Epithelial cell of proximal tubule (primary cell): Measurements from ENCODE around the gene CACNA1H. TPM values are rescaled to one million over a fixed set of nuclear protein-coding genes. Genes with fewer than 3 reads are reported as not detected.
A peak's percentile ranks its signal among the peaks of the same experiment; 100 is the strongest.

Experiments
- DNase-seq: peaks from one replicate; pipeline ENCODE4 v3.0.0-alpha.2; 2011; ENCODE audit warnings: low read depth
- H3K4me3 ChIP-seq: 2 replicates; pipeline ENCODE4 v1.5.1; 2011; ENCODE audit warnings: low read depth, mild to moderate bottlenecking, low read length
- total RNA-seq: library from RNA; depleted of rRNA; stranded (reverse); fragments of >200 nt; gene quantifications from 2 replicates; pipeline ENCODE4 v1.2.3, GENCODE V29; 2015
- TF ChIP-seq, protein P1 (sequence below): conservative IDR thresholded peaks from 2 replicates; pipeline ENCODE4 v1.5.1; 2012; ENCODE audit warnings: low read depth, mild to moderate bottlenecking, low read length

Gene CACNA1H
- total RNA-seq, 1 donor from 2014 or later: 0.29 TPM

DNA sequence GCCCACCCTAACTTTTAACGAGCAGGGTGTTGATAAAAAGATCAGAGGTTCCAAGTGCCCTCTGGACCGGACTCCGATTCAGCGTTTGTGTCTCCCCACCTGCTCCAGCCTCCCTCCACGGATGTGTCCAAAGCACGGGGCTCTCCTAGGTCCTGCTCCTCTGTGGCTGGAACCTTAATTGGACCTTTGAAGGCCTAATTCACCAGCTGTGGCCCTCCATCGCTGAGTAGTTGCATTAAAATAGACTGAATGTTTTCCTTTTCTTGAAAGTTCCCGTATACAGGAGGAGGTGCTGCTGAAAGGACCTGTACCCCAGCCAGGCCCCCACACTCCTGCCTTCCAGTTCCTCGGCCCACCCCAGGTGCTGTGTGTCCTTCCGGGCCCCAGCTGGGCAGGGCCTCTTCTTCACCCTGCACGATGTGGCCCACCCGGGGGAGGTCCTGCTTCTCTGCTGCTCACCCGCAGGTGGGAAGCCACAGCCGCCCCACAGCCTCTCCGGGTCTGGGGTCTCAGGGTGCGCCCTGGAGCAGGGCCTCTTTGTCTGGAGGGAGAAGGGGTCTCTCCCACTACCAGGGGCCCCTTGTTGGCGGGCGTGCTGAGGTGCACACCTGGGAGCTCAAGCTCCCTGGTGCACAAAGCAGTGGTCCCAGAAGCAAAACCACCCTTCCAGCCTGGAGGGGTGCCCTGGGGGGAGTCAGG is 1.3 kb upstream of the CACNA1H start:
- TF ChIP-seq, protein P1, sequence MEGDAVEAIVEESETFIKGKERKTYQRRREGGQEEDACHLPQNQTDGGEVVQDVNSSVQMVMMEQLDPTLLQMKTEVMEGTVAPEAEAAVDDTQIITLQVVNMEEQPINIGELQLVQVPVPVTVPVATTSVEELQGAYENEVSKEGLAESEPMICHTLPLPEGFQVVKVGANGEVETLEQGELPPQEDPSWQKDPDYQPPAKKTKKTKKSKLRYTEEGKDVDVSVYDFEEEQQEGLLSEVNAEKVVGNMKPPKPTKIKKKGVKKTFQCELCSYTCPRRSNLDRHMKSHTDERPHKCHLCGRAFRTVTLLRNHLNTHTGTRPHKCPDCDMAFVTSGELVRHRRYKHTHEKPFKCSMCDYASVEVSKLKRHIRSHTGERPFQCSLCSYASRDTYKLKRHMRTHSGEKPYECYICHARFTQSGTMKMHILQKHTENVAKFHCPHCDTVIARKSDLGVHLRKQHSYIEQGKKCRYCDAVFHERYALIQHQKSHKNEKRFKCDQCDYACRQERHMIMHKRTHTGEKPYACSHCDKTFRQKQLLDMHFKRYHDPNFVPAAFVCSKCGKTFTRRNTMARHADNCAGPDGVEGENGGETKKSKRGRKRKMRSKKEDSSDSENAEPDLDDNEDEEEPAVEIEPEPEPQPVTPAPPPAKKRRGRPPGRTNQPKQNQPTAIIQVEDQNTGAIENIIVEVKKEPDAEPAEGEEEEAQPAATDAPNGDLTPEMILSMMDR: no peak
- no peak overlapping the region for H3K4me3 ChIP-seq
- no peak for DNase-seq

DNA sequence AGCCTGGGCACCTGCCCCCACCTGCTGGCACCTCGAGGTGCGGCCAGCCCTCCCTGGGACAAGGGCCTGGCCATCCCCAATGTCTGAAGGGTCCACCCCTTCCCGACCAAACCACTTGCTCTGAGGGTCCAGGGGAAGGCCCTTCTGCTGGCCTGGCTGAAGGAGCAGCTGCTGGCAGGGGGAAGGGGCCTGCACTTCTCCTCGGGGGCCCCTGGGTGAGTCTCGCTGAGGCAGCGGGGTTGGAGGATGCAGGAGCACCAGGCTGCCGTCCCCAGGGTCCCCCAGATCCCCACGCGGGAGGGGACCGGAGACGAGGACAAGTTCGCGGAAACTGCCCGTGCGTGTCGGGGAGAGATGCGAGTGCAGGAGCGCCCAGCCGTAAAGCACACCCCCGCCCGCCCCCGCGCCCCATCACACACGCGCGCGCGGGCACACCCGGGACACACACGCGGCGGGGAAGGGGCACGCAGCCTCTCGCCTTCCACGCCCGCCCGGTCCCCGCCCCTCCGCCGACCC is 725 bp upstream of the CACNA1H start:
- no peak overlapping the region for H3K4me3 ChIP-seq
- no peak for DNase-seq
- TF ChIP-seq, protein P1: no peak

DNA sequence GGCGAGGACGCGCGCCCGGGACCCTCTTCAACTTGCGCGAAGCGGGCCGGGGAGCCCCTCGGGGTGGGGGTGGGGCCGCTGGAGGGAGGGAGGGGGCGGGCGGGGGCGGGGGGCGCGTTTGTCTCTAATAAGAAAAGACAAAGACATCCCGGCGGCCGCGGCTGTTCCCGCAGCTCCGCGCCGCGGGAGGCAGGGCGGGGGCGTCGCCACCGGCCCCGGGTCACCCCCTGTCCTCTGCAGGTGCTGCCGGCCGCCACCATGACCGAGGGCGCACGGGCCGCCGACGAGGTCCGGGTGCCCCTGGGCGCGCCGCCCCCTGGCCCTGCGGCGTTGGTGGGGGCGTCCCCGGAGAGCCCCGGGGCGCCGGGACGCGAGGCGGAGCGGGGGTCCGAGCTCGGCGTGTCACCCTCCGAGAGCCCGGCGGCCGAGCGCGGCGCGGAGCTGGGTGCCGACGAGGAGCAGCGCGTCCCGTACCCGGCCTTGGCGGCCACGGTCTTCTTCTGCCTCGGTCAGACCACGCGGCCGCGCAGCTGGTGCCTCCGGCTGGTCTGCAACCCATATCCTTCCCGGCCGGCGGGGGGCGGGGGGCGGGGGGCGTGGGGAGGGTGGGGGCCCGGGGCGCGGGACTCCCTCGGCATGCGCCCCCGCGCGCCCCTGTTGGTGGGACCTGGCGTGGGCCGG is 714 bp downstream of the CACNA1H start:
- no peak for DNase-seq
- TF ChIP-seq, protein P1: no peak
- H3K4me3 ChIP-seq: peak overlapping the region; percentile 38

DNA sequence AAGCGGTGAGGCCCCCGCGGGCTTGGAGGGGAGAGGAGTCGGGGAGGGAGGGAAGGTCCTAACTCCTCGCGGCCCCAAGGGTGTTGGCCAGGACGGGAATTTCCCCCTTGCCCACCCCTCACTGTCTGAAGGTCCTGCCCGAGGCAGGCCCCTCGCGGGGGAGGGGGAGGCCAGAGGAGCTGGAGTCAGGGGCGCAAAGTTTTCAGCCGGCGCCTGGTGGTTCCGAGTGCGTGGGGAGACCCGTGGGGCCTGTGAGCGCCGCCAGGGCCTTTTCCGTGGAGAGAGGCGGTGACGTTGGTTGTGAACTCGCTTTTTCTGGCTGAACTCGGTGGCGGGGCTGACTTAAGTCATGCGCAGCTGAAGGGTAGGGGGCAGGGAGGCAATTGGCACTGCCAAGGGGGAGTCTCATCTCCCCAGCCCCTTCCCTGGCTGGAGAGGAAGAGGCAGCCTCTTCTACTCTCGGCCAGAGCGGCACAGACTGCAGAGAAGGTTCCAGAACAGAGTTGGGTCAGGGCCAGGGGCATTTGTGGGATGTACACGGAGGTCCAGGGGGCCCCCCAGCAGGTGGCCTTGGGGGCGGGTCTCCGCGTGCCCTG is 1.5 kb downstream of the CACNA1H start:
- DNase-seq: no peak
- TF ChIP-seq, protein P1: no peak
- peak overlapping the region; percentile 38 for H3K4me3 ChIP-seq

DNA sequence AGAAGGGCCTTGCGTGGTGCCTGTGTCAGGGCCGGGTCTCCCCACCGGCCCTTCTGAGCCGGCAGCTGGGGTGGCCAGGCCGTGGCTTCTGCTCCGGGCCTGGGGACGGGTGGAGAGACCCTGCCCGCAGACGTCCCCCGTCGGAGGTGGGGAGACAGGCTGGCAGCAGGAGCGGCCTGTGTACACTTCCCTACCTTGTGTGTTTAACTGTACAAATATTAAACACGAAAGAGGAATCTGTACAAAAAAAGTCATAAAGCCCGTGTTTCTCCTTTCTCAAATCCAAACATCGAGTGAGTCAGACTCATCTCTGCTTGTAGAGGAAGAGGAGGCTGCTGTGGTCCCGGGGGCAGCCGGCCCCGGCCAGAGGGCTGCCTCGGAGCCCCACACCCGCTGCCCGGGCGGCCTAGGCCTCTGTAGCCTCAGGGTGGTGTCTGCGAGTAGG is 2.0 kb downstream of the CACNA1H start:
- TF ChIP-seq, protein P1: no peak
- DNase-seq: no peak
- peak overlapping the region; percentile 38 for H3K4me3 ChIP-seq

DNA sequence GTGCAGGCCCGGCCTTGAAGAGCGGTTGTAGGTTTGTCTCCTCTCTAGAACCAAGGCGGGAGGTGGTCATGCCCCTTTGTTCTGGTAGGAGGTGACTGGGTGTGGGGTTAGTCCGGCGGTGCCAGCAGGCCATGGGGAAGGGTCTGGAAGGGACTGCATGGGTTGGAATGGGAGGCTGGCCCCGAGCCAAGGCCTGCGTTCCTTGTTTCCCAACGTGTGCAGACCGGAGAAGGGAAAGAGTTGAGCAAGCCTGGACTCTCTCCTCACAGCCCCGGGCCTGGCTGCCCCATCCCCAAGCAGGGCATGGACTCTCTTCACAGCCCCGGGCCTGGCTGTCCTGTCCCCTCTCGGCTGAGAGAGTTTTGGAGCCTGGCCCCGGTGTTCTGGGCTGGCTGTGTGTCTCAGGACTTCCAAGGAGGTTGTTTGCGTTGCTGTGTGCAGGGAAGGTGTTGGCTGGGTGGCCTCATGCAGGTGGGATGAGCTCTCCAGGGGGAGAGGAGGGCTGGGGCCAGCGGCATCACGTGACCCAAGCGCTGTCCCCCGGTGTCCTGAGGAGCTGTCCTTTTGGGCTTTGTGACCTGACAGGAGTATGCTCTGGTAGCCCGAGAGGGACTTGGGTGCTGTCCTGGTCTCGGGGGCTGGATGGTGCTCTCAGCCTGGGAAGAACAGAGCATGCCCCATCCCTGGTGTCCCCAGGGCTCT is 2.6 kb downstream of the CACNA1H start:
- no peak overlapping the region for H3K4me3 ChIP-seq
- TF ChIP-seq, protein P1: no peak
- DNase-seq: no peak
